ENCODE measurements around the gene ZNF444. TPM values are rescaled to one million over a fixed set of nuclear protein-coding genes. Genes with fewer than 3 reads are reported as not detected.

The ZNF444 gene
- total and polyA plus RNA-seq, 2 donors (not counting 1 experiment from before 2014, with no cell fraction given), result 6.4 to 17.5 TPM

DNA sequence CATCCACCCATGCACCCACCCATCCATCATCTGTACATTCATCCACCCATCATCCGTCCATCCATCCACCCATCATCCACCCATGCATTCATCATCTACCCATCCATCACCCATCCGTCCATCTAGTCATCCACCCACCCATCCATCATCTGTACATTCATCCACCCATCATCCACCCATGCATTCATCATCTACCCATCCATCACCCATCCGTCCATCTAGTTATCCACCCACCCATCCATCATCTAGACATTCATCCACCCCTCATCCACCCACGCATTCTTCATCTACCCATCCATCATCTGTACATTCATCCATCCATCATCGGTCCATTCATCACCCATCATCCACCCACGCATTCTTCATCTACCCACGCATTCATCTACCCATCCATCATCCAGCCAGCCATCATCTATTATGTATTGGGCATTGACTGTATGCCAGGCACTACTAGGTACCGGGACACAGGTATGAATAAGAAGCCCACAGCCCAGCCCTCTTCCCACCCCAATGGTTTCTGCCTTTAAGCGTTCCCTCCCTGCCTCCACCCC is 18.0 kb downstream of the ZNF444 start:
- no peaks in the 10 kb centered on the region for H3K27me3 ChIP-seq (ENCODE audit: control insufficient read depth, insufficient read depth, low read length)
- H3K36me3 ChIP-seq (ENCODE audit: control insufficient read depth, insufficient read depth, low read length), result peaks cover 10% of the 10 kb centered on the region
- peak in 1 of 2 donors; percentile 4 for DNase-seq (ENCODE audit: low read depth in 2 of 2)
- H3K9me3 ChIP-seq (ENCODE audit: control insufficient read depth, insufficient read depth, low read depth, low read length), result no peaks in the 10 kb centered on the region
- no peaks in the 10 kb centered on the region for H3K4me1 ChIP-seq (ENCODE audit: control insufficient read depth, extremely low read depth, insufficient read depth, low read length)
- no peaks in the 10 kb centered on the region for H4K20me1 ChIP-seq (ENCODE audit: control insufficient read depth, extremely low read depth, insufficient read depth, low read length)
- no peak overlapping the region for H2AFZ ChIP-seq (ENCODE audit: low read length)
- no peak overlapping the region for H3K4me2 ChIP-seq (ENCODE audit: extremely low read depth, insufficient read depth, low read length)
- H3K27ac ChIP-seq (ENCODE audit: insufficient read depth, low read length), result no peak overlapping the region
- H3K79me2 ChIP-seq (ENCODE audit: control insufficient read depth, insufficient read depth, low read length), result no peaks in the 10 kb centered on the region
- H3K9ac ChIP-seq (ENCODE audit: insufficient read depth, low read length), result no peak overlapping the region
- no peak overlapping the region for H3K4me3 ChIP-seq (replicated peaks in 1 of 4; ENCODE audit: control extremely low read depth in 1 of 4, insufficient read depth in 1 of 4, low read depth in 3 of 4, low read length in 4 of 4)
- TF ChIP-seq EZH2 (IDR thresholded peaks at IDR 0.05; ENCODE audit: low read length, missing control alignments), result no peak
- TF ChIP-seq, protein P1, sequence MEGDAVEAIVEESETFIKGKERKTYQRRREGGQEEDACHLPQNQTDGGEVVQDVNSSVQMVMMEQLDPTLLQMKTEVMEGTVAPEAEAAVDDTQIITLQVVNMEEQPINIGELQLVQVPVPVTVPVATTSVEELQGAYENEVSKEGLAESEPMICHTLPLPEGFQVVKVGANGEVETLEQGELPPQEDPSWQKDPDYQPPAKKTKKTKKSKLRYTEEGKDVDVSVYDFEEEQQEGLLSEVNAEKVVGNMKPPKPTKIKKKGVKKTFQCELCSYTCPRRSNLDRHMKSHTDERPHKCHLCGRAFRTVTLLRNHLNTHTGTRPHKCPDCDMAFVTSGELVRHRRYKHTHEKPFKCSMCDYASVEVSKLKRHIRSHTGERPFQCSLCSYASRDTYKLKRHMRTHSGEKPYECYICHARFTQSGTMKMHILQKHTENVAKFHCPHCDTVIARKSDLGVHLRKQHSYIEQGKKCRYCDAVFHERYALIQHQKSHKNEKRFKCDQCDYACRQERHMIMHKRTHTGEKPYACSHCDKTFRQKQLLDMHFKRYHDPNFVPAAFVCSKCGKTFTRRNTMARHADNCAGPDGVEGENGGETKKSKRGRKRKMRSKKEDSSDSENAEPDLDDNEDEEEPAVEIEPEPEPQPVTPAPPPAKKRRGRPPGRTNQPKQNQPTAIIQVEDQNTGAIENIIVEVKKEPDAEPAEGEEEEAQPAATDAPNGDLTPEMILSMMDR (conservative IDR thresholded peaks at IDR 0.05 in 1 of 2, IDR thresholded peaks at IDR 0.05 in 1 of 2; ENCODE audit: low read depth in 1 of 2, low read length in 2 of 2), result no peak

DNA sequence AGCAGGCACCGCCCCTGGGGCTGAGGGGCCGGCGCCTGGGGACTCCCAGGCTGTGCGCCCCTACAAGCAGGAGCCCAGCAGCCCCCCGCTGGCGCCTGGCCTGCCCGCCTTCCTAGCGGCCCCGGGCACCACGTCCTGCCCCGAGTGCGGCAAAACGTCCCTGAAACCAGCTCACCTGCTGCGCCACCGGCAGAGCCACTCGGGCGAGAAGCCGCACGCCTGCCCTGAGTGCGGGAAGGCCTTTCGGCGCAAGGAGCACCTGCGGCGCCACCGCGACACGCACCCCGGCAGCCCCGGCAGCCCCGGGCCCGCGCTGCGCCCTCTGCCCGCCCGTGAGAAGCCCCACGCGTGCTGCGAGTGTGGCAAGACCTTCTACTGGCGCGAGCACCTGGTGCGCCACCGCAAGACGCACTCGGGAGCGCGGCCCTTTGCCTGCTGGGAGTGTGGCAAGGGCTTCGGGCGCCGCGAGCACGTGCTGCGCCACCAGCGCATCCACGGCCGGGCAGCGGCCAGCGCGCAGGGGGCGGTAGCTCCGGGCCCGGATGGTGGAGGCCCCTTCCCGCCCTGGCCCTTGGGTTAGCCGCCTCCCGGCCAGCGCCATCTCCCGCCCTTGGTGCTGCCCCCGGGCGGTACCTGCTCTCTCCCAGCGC is 18.7 kb downstream of the ZNF444 start:
- H3K9me3 ChIP-seq (ENCODE audit: control insufficient read depth, insufficient read depth, low read depth, low read length), result no peaks in the 10 kb centered on the region
- no peak overlapping the region for H3K9ac ChIP-seq (ENCODE audit: insufficient read depth, low read length)
- no peaks in the 10 kb centered on the region for H3K4me1 ChIP-seq (ENCODE audit: control insufficient read depth, extremely low read depth, insufficient read depth, low read length)
- H3K27ac ChIP-seq (ENCODE audit: insufficient read depth, low read length), result no peak overlapping the region
- no peaks in the 10 kb centered on the region for H3K27me3 ChIP-seq (ENCODE audit: control insufficient read depth, insufficient read depth, low read length)
- H2AFZ ChIP-seq (ENCODE audit: low read length), result no peak overlapping the region
- no peak overlapping the region for H3K4me3 ChIP-seq (replicated peaks in 1 of 4; ENCODE audit: control extremely low read depth in 1 of 4, insufficient read depth in 1 of 4, low read depth in 3 of 4, low read length in 4 of 4)
- peaks cover 10% of the 10 kb centered on the region for H3K36me3 ChIP-seq (ENCODE audit: control insufficient read depth, insufficient read depth, low read length)
- no peak for DNase-seq (ENCODE audit: low read depth in 2 of 2)
- no peak for TF ChIP-seq EZH2 (IDR thresholded peaks at IDR 0.05; ENCODE audit: low read length, missing control alignments)
- TF ChIP-seq, protein P1 (conservative IDR thresholded peaks at IDR 0.05 in 1 of 2, IDR thresholded peaks at IDR 0.05 in 1 of 2; ENCODE audit: low read depth in 1 of 2, low read length in 2 of 2), result no peak
- H3K79me2 ChIP-seq (ENCODE audit: control insufficient read depth, insufficient read depth, low read length), result no peaks in the 10 kb centered on the region
- no peaks in the 10 kb centered on the region for H4K20me1 ChIP-seq (ENCODE audit: control insufficient read depth, extremely low read depth, insufficient read depth, low read length)
- H3K4me2 ChIP-seq (ENCODE audit: extremely low read depth, insufficient read depth, low read length), result no peak overlapping the region

GRCh38 chr19:56161534-56161933 is 20.4 kb downstream of the ZNF444 start:
- Histone ChIP-seq H3K27ac (ENCODE audit: insufficient read depth, low read length) (no peak overlapping the region), H3K36me3 (ENCODE audit: control insufficient read depth, insufficient read depth, low read length) (peaks cover 7% of the 10 kb centered on the region), H2AFZ (ENCODE audit: low read length) (no peak overlapping the region), H3K4me3 (replicated peaks in 1 of 4; ENCODE audit: control extremely low read depth in 1 of 4, insufficient read depth in 1 of 4, low read depth in 3 of 4, low read length in 4 of 4) (no peak overlapping the region), H3K9ac (ENCODE audit: insufficient read depth, low read length) (no peak overlapping the region), H3K27me3 (ENCODE audit: control insufficient read depth, insufficient read depth, low read length) (no peaks in the 10 kb centered on the region), H3K4me1 (ENCODE audit: control insufficient read depth, extremely low read depth, insufficient read depth, low read length) (no peaks in the 10 kb centered on the region), H3K9me3 (ENCODE audit: control insufficient read depth, insufficient read depth, low read depth, low read length) (no peaks in the 10 kb centered on the region), H3K4me2 (ENCODE audit: extremely low read depth, insufficient read depth, low read length) (no peak overlapping the region), H3K79me2 (ENCODE audit: control insufficient read depth, insufficient read depth, low read length) (no peaks in the 10 kb centered on the region), H4K20me1 (ENCODE audit: control insufficient read depth, extremely low read depth, insufficient read depth, low read length) (no peaks in the 10 kb centered on the region)
- no peak for DNase-seq (ENCODE audit: low read depth in 2 of 2)
- TF ChIP-seq, protein P1 (conservative IDR thresholded peaks at IDR 0.05 in 1 of 2, IDR thresholded peaks at IDR 0.05 in 1 of 2; ENCODE audit: low read depth in 1 of 2, low read length in 2 of 2), result no peak
- TF ChIP-seq EZH2 (IDR thresholded peaks at IDR 0.05; ENCODE audit: low read length, missing control alignments), result no peak
